ENCODE data around the gene SLC19A1. TPM values are rescaled to one million over a fixed set of nuclear protein-coding genes. Genes with fewer than 3 reads are reported as not detected.

Gene SLC19A1
- total RNA-seq, 2 experiments from 2014 or later: 34.3 to 38.4 TPM

DNA sequence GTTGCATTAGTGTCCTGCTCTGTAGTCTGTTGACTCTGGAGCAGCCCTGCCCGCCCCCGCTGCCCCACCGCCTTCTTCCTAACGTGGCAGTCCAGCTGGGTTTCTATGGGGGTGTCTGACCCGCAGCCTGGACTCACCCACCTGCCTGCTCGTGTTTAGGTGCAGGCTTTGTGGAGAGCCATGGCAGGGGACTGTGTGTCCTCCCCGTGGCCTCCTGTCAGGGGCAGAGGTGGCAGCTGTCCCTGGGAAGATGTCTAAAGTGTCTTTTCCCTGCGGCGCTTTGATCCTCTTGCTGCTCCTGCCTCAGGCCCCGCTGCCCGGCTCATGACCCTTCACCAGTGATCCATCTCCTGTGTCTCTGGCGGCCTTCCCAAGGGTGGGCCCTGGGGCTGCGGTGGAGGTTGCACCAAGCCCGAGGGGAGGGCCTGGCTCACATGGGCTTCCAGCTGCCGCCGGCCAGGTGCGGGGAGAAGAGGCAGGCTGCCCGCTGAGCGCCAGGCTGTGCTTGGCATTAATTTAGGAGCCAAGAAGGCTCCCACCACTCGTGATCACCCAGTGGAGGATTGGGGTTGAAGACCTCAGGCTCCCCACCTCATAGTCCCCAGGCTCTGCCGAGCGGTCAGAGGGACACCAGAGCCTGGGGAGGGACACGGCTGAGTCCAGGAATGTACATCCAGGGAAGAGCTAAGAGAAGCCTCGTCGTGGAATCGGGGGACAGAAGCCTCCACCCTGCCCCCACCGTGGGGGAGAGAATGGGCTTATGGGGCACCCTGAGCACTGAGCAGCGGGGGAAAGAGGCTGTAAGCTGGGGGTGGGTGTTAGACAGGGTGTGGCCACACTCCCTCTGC is 93.2 kb downstream of the SLC19A1 start:
- no peak overlapping the region for H3K4me3 Mint-ChIP-seq
- no peaks in the 10 kb centered on the region for H3K4me1 Mint-ChIP-seq
- H3K27ac Mint-ChIP-seq: no peak overlapping the region
- POLR2A ChIA-PET: no interaction called here
- peaks cover 1% of the 10 kb centered on the region for H3K36me3 Mint-ChIP-seq
- H3K27me3 Mint-ChIP-seq: peaks cover 20% of the 10 kb centered on the region
- ATAC-seq (ENCODE audit: low read depth) (no peak), DNase-seq (no peak)
- H3K9me3 Mint-ChIP-seq: peaks cover 12% of the 10 kb centered on the region

- H3K9me3 Mint-ChIP-seq: peaks cover 12% of the 10 kb centered on the region
- ATAC-seq (ENCODE audit: low read depth): no peak
- peaks cover 22% of the 10 kb centered on the region for H3K27me3 Mint-ChIP-seq
- POLR2A ChIA-PET: no interaction called here
- no peak overlapping the region for H3K4me3 Mint-ChIP-seq
- peaks cover 1% of the 10 kb centered on the region for H3K36me3 Mint-ChIP-seq
- H3K4me1 Mint-ChIP-seq: no peaks in the 10 kb centered on the region
- no peak for DNase-seq
- H3K27ac Mint-ChIP-seq: no peak overlapping the region
These were observed 93.9 kb downstream of the SLC19A1 start for GRCh38 chr21:45448283-45448809.

Small RNAs within 50 kb of the gene (microRNA-seq; reads per million reads assigned to microRNA genes)
- not detected for gene MIR6815

Other genes starting within 250 kb of the SLC19A1 start
- gene COL18A1, start 137.3 kb downstream of the SLC19A1 start, total RNA-seq: 10 to 100 TPM; 12.5 to 12.8 TPM
- gene PCBP3, start 101.3 kb upstream of the SLC19A1 start, total RNA-seq: 1 to 10 TPM in 1 of 2 experiments, not detected in 1; 1.2 TPM

All from activated naive CD8-positive, alpha-beta T cell treated with anti-CD3 and anti-CD28 coated beads, Interleukin-2, amount 10 ng/mL, durations not matched to agents 7 days and 5 days (primary cell).